Measurements from ENCODE around the gene CST11.

- no peak for TF ChIP-seq POLR2A (IDR thresholded peaks at IDR 0.05; ENCODE audit: low read length)
- TF ChIP-seq RCOR1 (IDR thresholded peaks at IDR 0.05; ENCODE audit: low read depth, low read length): no peak
- TF ChIP-seq, protein P1, sequence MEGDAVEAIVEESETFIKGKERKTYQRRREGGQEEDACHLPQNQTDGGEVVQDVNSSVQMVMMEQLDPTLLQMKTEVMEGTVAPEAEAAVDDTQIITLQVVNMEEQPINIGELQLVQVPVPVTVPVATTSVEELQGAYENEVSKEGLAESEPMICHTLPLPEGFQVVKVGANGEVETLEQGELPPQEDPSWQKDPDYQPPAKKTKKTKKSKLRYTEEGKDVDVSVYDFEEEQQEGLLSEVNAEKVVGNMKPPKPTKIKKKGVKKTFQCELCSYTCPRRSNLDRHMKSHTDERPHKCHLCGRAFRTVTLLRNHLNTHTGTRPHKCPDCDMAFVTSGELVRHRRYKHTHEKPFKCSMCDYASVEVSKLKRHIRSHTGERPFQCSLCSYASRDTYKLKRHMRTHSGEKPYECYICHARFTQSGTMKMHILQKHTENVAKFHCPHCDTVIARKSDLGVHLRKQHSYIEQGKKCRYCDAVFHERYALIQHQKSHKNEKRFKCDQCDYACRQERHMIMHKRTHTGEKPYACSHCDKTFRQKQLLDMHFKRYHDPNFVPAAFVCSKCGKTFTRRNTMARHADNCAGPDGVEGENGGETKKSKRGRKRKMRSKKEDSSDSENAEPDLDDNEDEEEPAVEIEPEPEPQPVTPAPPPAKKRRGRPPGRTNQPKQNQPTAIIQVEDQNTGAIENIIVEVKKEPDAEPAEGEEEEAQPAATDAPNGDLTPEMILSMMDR (IDR thresholded peaks at IDR 0.05): no peak
- no peak for TF ChIP-seq EP300 (IDR thresholded peaks at IDR 0.05)
- no peak for TF ChIP-seq RARB (CRISPR knock-in tag; IDR thresholded peaks at IDR 0.05)
Measured at GRCh38 chr20:23497536-23497935, 44.9 kb upstream of the CST11 start.

All from A549 (cell line).